ENCODE data around the gene SLC49A3.

DNA sequence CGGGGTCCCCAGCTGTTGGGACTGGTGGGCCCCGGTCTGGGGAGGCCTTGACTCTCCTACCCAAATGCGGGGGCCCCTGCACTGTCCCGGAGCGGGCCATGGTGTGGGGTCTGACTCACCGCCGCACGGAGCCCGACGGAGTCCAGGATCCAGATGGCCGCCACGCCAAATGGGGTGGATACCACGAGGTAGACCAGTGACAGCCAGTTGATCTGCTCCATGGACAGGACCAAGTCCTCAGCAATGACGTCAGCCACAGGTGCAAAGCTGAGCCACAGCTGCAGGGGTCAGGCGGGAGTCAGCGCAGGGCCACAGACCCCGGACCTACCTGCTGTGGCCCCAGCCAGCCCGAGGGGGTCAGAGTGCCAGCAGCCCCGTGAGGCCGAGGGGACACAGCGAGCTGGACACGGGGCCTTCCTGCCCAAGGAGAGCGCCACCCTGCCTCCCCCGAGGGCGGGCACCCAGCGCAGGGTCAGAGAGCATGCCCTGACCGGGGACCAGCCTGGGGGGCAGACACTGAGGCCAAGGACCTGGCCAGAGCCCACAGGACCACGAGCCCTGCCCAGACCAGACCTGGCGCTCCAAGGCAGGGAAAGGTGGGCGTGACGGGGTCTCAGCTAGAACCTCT lies 2.4 kb downstream of the SLC49A3 start:
- TF ChIP-seq, protein P1, sequence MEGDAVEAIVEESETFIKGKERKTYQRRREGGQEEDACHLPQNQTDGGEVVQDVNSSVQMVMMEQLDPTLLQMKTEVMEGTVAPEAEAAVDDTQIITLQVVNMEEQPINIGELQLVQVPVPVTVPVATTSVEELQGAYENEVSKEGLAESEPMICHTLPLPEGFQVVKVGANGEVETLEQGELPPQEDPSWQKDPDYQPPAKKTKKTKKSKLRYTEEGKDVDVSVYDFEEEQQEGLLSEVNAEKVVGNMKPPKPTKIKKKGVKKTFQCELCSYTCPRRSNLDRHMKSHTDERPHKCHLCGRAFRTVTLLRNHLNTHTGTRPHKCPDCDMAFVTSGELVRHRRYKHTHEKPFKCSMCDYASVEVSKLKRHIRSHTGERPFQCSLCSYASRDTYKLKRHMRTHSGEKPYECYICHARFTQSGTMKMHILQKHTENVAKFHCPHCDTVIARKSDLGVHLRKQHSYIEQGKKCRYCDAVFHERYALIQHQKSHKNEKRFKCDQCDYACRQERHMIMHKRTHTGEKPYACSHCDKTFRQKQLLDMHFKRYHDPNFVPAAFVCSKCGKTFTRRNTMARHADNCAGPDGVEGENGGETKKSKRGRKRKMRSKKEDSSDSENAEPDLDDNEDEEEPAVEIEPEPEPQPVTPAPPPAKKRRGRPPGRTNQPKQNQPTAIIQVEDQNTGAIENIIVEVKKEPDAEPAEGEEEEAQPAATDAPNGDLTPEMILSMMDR (IDR thresholded peaks at IDR 0.05; ENCODE audit: poor library complexity, severe bottlenecking) = no peak
- no peak for TF ChIP-seq RAD21 (conservative IDR thresholded peaks at IDR 0.05)
- TF ChIP-seq EP300 (conservative IDR thresholded peaks at IDR 0.05; ENCODE audit: poor library complexity, severe bottlenecking) = no peak
- TF ChIP-seq POLR2AphosphoS5 (IDR thresholded peaks at IDR 0.05) = no peak

Data from neural cell (in vitro differentiated cells).